Fibroblast of pulmonary artery (primary cell): Measurements from ENCODE around the gene CDK2AP2.
"Not testable (repeated sequence)": the region's sequence is repeated elsewhere in the genome, so short reads cannot be mapped to it uniquely, and the experiment has no call there.

Experiments
- DNase-seq: peaks from one replicate; pipeline ENCODE4 v3.0.0-alpha.2; 2010; ENCODE audit warnings: low read depth
- H3K4me3 ChIP-seq: replicated peaks from 2 replicates; pipeline ENCODE4 v1.5.1; 2011; ENCODE audit warnings: low read depth, mild to moderate bottlenecking, control low read depth, low read length, moderate library complexity
- TF ChIP-seq, protein P1 (sequence below): IDR thresholded peaks from 2 replicates; pipeline ENCODE4 v1.5.1; 2011; ENCODE audit warnings: mild to moderate bottlenecking, control low read depth, low read length, inconsistent platforms; ENCODE audit errors: missing control alignments

Gene CDK2AP2

DNA sequence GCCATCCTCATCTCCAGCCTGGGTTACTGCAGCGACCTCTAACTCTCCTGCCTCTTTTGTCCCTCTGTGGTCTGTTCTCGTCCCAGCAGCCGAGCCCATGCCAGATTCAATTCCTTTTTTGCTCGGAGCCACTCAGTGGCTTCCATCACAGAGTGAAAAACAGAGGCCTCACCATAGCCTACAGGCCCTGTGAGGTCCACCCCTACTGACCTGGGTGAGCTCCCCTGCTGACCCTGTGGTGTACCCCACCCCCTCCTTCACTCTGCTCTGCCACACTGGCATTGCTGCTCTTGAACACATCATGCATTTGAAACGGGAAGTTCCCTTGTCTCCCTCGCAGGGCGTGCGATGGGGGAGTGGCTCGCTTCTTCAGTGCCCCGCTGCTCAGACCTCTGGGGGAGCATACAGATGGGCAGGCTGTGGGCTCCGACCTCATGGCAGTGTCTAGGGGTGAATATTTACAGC lies 23.1 kb downstream of the CDK2AP2 start:
- DNase-seq: no peak
- TF ChIP-seq, protein P1, sequence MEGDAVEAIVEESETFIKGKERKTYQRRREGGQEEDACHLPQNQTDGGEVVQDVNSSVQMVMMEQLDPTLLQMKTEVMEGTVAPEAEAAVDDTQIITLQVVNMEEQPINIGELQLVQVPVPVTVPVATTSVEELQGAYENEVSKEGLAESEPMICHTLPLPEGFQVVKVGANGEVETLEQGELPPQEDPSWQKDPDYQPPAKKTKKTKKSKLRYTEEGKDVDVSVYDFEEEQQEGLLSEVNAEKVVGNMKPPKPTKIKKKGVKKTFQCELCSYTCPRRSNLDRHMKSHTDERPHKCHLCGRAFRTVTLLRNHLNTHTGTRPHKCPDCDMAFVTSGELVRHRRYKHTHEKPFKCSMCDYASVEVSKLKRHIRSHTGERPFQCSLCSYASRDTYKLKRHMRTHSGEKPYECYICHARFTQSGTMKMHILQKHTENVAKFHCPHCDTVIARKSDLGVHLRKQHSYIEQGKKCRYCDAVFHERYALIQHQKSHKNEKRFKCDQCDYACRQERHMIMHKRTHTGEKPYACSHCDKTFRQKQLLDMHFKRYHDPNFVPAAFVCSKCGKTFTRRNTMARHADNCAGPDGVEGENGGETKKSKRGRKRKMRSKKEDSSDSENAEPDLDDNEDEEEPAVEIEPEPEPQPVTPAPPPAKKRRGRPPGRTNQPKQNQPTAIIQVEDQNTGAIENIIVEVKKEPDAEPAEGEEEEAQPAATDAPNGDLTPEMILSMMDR: no peak
- H3K4me3 ChIP-seq: no peak overlapping the region

DNA sequence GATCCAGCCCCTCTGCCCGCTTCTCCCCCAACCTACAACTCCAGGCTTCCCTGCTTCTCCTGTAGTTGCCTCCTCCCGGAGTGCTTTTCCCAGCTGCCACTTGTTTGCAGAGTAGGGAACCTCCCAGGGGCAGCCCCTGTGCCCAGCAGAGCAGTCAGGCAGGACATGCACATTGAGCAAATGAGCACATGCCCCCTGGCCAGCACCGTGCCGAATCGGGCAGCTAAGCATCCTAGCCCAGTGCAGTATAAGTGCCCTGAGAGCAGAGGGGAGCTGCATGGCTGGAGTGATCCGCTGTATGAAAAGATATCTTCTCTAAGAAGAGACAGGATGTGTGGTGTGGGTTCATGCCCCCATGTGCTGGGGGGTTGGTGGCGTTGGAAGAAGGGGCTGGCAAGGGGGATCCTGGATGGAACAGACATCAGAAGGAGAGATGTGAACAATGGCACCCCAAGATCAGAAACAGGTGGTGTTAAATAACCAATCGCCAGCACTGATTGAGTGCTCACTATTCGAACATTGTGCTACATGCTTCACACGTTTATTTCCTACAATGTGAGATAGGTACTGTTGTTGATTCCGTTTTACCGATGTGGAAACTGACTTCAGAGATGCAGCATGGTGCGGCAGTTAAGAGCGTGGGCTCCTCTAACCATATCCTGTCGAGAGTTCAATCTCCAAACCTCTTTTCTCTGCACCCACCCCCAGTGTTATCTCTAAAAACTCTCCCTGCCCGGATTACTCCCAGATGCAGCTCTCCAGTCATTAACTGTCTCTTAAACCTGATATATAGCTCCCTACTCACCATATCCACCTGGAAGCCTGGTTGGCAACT lies 23.9 kb downstream of the CDK2AP2 start:
- TF ChIP-seq, protein P1: no peak
- no peak for DNase-seq
- peak overlapping the region; percentile 76 for H3K4me3 ChIP-seq

DNA sequence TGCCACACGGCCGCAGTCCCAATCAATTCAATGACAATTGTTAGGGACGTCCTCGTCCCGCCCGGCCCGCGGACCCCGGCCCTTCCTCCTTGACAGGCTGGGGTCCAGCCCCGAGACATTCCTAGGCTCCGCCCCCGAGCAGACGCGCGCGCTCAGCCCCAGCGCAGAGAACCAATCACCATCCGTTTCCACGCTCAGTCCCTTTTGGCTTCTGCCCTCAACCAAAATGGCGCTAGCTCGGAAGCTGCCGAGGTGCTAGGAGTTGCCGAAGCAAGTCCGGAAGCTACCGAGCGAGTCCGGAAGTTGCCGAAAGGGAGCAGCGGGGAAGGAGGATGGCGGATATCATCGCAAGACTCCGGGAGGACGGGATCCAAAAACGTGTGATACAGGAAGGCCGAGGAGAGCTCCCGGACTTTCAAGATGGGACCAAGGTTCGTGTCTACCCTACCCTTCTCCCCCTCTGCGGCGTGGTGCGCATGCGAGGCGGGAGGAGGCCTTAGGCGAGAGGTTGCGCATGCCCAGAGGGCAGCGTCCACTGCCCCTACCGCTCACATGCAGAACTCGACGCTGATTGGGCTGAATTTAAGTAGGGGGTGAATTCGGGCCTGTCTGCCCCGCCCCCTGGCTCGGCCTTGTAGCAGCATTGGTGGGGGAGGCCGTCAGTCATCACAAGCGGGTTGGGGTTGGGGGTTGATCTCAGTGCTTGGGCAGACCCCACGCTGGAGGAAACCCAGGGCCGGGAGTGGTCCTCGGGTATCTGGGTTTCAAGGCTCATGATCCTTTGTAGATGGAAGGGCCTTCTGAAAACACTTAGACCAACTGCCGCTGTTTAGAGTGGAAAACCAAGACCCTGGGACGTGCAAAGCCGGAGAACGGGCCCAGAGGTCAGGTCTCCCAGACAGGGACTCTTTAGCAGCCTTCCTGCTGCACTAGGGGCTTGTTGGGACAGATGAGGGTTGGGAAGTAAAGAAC lies 24.8 kb downstream of the CDK2AP2 start, which contains the start of gene AIP:
AIP (plus strand) TSS at position 200 of the 972 bp plus-strand sequence; CDS start at position 333, 133 bp downstream.
- peak within 1 kb of the TSS; percentile 76 for H3K4me3 ChIP-seq
- DNase-seq: peak; percentile 98
- TF ChIP-seq, protein P1: no peak

DNA sequence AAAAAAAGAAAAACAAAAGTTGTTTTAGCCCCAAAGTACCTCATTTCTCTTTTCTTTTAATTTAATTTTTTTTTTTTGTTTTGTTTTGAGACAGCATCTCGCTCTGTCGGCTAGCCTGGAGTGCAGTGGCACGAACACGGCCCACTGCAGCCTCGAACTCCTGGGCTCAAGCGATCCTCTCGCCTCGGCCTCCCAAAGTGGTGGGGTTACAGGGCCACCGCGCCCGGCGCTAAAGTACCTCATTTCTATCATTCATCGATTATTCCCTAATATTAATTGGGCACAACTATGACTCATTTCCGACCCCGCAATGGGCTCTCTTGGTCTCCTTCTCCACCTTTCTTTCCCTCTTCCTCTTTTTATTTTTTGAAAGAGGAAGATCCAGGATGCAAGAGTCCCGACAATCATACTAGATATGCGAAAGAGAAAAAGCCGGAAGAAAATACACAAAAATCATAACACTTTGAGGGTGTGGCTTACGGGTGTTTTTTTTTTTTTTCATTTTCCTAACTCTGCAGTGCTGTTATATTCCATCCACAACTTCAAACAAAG lies 25.6 kb downstream of the CDK2AP2 start:
- TF ChIP-seq, protein P1: no peak
- DNase-seq: no peak
- peak overlapping the region; percentile 76 for H3K4me3 ChIP-seq

DNA sequence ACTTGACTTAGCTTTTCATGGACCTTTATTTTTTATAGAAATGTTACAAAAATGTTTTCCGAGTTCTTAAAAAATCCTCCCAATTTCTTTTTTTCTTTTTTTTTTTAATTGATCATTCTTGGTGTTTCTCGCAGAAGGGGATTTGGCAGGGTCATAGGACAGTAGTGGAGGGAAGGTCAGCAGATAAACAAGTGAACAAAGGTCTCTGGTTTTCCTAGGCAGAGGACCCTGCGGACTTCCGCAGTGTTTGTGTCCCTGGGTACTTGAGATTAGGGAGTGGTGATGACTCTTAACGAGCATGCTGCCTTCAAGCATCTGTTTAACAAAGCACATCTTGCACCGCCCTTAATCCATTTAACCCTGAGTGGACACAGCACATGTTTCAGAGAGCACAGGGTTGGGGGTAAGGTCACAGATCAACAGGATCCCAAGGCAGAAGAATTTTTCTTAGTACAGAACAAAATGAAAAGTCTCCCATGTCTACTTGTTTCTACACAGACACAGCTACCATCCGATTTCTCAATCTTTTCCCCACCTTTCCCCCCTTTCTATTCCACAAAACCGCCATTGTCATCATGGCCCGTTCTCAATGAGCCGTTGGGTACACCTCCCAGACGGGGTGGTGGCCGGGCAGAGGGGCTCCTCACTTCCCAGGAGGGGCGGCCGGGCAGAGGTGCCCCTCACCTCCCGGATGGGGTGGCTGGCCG lies 30.5 kb downstream of the CDK2AP2 start:
- DNase-seq, H3K4me3 ChIP-seq: not testable (repeated sequence)

DNA sequence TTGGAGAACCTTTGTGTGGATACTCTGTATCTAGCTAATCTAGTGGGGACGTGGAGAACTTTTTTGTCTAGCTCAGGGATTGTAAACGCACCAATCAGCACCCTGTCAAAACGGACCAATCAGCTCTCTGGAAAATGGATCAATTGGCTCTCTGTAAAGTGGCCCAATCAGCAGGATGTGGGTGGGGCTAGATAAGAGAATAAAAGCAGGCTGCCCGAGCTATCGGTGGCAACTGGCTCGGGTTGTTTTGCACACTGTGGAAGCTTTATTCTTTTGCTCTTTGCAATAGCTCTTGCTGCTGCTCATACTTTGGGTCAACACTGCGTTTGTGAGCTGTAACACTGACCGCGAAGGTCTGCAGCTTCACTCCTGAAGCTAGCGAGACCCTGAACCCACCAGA lies 31.3 kb downstream of the CDK2AP2 start:
- not testable (repeated sequence) for DNase-seq, H3K4me3 ChIP-seq

DNA sequence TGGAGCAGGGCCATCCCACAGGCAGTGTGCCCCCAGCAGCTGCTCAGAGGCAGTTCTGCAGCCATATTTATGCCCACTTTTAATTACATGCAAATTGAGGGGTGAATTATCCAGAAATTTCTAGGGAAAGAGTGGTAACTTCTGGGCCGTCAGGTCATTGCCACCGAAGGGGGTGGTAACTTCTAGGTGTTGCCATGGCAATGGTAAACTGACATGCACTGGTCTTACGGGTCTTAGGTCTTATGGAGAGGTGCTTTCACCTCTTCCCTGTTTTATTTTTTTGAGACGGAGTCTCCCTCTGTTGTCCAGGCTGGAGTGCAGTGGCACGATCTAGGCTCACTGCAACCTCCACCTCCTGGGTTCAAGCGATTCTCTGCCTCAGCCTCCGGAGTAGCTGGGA lies 35.1 kb downstream of the CDK2AP2 start:
- no peak overlapping the region for H3K4me3 ChIP-seq
- DNase-seq: no peak
- TF ChIP-seq, protein P1: no peak
